Mucosa of descending colon (tissue), 3 donors: Measurements from ENCODE around the gene GRAMD1C. TPM values are rescaled to one million over a fixed set of nuclear protein-coding genes. Genes with fewer than 3 reads are reported as not detected.

Experiments
- ATAC-seq: fragments of 200-7000 bp; cut with Tn5 transposase; one replicate; pipeline ENCODE4 v1.9.1; 2020; ENCODE audit warnings: mild to moderate bottlenecking, moderate library complexity
- DNase-seq, 3 donors: peaks; one replicate each; pipeline ENCODE4 v3.0.0-alpha.2; 2020
- H3K36me3 ChIP-seq: fragments of 200-600 bp; one replicate; pipeline ENCODE4 v1.8.0; 2021; ENCODE audit warnings: low read depth, mild to moderate bottlenecking
- H3K4me1 ChIP-seq: fragments of 200-600 bp; one replicate; pipeline ENCODE4 v1.8.0; 2021; ENCODE audit warnings: low read depth, mild to moderate bottlenecking
- H3K4me3 ChIP-seq: fragments of 200-600 bp; one replicate; pipeline ENCODE4 v1.8.0; 2021; ENCODE audit warnings: mild to moderate bottlenecking
- H3K9me3 ChIP-seq: fragments of 200-600 bp; one replicate; pipeline ENCODE4 v1.8.0; 2021; ENCODE audit warnings: mild to moderate bottlenecking
- CTCF ChIP-seq: fragments of 200-600 bp; IDR thresholded peaks from one replicate; pipeline ENCODE4 v1.8.0; 2022; ENCODE audit warnings: antibody characterized with exemption, mild to moderate bottlenecking
- intact Hi-C, 2 donors: fragments of 100-400 bp; cut with DNase I in 1 of 2; cut with micrococcal nuclease in 1 of 2; formaldehyde crosslinking; loops; one replicate each; pipeline versions ENCODE4 v1.11.0 to v1.11.1; 2022; cut with DNase I, micrococcal nuclease
- total RNA-seq, 3 donors: library from RNA; stranded (reverse); fragmentation: NEBNext Ultra II Directional in 2 of 3; extraction: Animal tissue kit (Norgen Biotek cat#: 25700) in 2 of 3; gene quantifications; one replicate each; pipeline versions ENCODE4 v1.2.1 to v1.2.4, GENCODE V29; 2021 to 2023
- donor health status: DM: no; HTN: no; CAD: no; lungs with moderate emphysema.
- donor health status: DM: no; HTN: no; CAD: no.
- donor health status: DM: no; HTN: yes; CAD: no.

Gene GRAMD1C
- total RNA-seq, 3 donors from 2014 or later: 5.7 to 19.5 (median 8.6) TPM

DNA sequence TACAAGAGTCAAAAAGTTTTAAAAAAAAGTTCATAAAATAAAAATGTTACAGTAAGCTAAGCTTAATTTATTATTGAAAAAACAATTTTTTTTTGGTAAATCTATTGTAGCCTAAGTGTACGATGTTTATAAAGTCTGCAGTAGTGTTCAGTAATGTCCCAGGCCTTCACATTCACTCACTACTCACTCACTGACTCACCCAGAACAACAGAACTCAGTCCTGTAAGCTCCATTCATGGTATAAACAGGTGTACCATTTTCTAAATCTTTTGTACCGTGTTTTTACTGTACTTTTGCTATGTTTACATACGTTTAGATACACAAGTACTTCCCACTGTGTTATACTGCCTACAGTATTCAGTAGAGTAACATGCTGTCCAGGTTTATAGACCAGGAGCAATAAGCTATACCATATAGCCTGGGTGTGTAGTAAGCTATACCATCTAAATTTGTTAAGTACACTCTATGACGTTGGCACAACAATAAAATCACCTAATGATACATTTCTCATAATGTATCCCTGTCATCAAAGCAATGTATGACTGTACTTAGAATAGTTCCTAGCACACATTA is 68.1 kb downstream of the GRAMD1C start:
- no peaks in the 10 kb centered on the region for H3K9me3 ChIP-seq
- no peak for DNase-seq
- no peaks in the 10 kb centered on the region for H3K36me3 ChIP-seq
- peak; percentile 99 for ATAC-seq
- H3K4me3 ChIP-seq: no peak overlapping the region
- H3K4me1 ChIP-seq: peaks cover 12% of the 10 kb centered on the region
- intact Hi-C loops: no loop called here
- TF ChIP-seq CTCF: no peak

GRCh38 chr3:113908133-113908532 is 69.5 kb downstream of the GRAMD1C start:
- no peak for TF ChIP-seq CTCF
- intact Hi-C loops: no loop called here
- Histone ChIP-seq H3K4me1 (peaks cover 12% of the 10 kb centered on the region), H3K9me3 (no peaks in the 10 kb centered on the region), H3K4me3 (no peak overlapping the region), H3K36me3 (no peaks in the 10 kb centered on the region)
- ATAC-seq: no peak
- DNase-seq: no peak

GRCh38 chr3:113910966-113911365 is 72.4 kb downstream of the GRAMD1C start:
- Histone ChIP-seq H3K9me3 (no peaks in the 10 kb centered on the region), H3K4me1 (peaks cover 9% of the 10 kb centered on the region), H3K36me3 (no peaks in the 10 kb centered on the region), H3K4me3 (no peak overlapping the region)
- intact Hi-C loops: loop anchor here in 1 of 2 donors (5.0 kb wide), 2 partner anchors 69 to 174 kb away; no protein-coding TSS in a partner anchor
- no peak for TF ChIP-seq CTCF
- DNase-seq (no peak), ATAC-seq (no peak)

GRCh38 chr3:113912552-113913236 is 74.1 kb downstream of the GRAMD1C start:
- peak in 1 of 3 donors; percentile 66 for DNase-seq
- no peaks in the 10 kb centered on the region for H3K4me1 ChIP-seq
- no peak overlapping the region for H3K4me3 ChIP-seq
- no peaks in the 10 kb centered on the region for H3K9me3 ChIP-seq
- TF ChIP-seq CTCF: no peak
- intact Hi-C loops: loop anchor here in 1 of 2 donors (5.0 kb wide), 2 partner anchors 70 to 175 kb away; no protein-coding TSS in a partner anchor
- H3K36me3 ChIP-seq: no peaks in the 10 kb centered on the region
- peak; percentile 97 for ATAC-seq

DNA sequence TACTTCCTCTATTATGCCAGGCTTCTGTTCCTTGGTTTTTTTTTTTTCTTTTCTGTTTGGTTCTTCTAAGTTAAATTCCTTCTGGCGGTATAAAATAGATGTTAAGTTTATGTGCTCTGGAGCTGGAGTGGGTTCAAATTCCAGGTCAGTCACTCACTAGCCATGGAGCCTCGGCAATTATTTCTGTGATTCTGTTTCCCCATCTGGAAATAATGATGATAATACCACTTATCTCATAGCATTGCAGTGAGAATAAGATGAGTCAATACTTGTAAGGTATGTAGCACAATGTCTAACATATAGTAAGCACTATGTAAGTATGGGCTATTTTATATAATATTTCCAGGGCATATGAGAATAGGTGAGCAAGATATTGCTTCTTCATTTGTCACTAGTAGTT is 76.1 kb downstream of the GRAMD1C start:
- no peaks in the 10 kb centered on the region for H3K9me3 ChIP-seq
- H3K4me3 ChIP-seq: no peak overlapping the region
- H3K36me3 ChIP-seq: no peaks in the 10 kb centered on the region
- intact Hi-C loops: loop anchor here in 1 of 2 donors (5.0 kb wide), 2 partner anchors 72 to 177 kb away; no protein-coding TSS in a partner anchor
- no peak for TF ChIP-seq CTCF
- ATAC-seq: no peak
- DNase-seq: no peak
- no peaks in the 10 kb centered on the region for H3K4me1 ChIP-seq
